Hepatocyte (in vitro differentiated cells): ENCODE data around the gene KCNQ1.

Experiments
- CTCF ChIP-seq: fragments of 200-600 bp; sonication (generic); IDR thresholded peaks from 2 replicates; pipeline ENCODE4 v1.5.1; 2016; ENCODE audit warnings: antibody characterized with exemption, mild to moderate bottlenecking; ENCODE audit not compliant: poor library complexity
- EZH2 ChIP-seq: fragments of 200-600 bp; sonication (generic); IDR thresholded peaks from 2 replicates; pipeline ENCODE4 v1.6.1; 2016; ENCODE audit warnings: antibody characterized with exemption, mild to moderate bottlenecking, borderline replicate concordance

- TF ChIP-seq CTCF (no peak), EZH2 (no peak)
Observed at GRCh38 chr11:2838676-2839294, 394.0 kb downstream of the KCNQ1 start.
